HG02763 (cell line): Measurements from ENCODE around the gene LRRC75B.
"Not testable (repeated sequence)": the region's sequence is repeated elsewhere in the genome, so short reads cannot be mapped to it uniquely, and the experiment has no call there.

ENCODE experiments used
- ATAC-seq: cut with Tn5 transposase; IDR thresholded peaks from one replicate; pipeline ENCODE4 v1.9.1; 2021; ENCODE audit warnings: mild to moderate bottlenecking, moderate library complexity; ENCODE audit not compliant: unreplicated experiment

Gene LRRC75B, protein sequence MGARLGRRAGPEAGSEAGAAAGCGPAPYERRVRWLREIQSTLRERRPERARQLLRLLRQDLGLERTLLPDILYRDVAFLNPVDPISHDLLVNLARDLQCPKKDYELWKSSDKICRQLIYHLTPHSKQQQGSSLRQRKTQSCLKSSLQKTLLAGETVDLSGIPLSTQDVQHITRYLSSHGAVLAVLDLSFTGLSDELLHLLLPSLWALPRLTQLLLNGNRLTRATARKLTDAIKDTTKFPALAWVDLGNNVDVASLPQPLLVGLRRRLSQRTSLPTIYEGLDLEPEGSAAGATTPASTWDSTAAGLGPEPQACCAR

DNA sequence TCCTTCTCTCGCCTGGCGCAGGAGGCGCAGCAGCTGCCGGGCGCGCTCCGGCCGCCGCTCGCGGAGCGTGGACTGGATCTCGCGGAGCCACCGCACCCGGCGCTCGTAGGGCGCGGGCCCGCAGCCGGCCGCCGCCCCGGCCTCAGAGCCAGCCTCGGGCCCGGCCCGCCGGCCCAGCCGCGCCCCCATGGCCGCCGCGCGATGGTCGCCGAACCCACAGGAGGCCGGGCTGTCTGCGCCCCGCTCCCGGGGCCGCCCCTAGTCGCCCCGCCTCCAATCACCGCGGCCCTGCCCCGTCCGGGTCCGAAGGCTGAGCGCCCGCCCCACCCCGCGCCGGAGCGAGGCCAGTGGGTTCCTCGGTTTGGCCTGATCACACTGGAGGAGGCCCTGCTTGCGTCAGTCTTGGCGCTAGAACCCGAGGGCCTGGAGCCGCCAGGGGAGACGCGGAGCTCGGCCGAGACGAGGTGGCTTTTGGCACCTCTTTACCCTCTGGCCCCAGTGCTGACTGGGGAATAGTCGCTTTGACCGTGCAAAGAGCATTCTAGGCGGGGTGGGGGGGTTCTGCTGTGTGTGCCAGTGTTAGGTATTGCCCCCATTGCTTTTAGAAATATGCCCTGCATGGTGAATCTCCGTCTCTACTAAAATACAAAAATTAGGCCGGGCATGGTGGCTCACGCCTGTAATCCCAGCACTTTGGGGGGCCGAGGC, at the start of gene LRRC75B:
Gene LRRC75B, minus strand, starts transcription at position 223 of the 708 bp plus-strand sequence. Its CDS starts 34 bp downstream, at position 189.
- peak; percentile 67 for ATAC-seq

DNA sequence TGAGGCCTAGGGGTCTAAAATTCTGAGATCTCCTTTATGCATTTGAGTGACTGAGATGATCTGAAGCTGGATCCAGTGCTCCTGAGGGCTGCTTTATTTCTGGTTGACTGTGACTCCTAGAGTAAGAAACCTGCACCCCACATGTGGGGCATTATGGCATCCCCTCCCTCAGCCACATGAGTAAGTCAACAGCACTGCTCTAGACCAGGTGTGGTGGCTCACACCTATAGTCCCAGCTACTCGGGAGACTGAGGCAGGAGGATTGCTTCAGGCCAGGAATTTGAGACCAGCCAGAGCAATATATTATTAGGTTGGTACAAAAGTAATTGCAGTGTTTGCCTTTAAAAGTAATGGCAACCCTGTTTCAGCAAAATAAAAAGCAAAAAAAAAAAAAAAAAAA, 49.4 kb upstream of the LRRC75B start:
- not testable (repeated sequence) for ATAC-seq

DNA sequence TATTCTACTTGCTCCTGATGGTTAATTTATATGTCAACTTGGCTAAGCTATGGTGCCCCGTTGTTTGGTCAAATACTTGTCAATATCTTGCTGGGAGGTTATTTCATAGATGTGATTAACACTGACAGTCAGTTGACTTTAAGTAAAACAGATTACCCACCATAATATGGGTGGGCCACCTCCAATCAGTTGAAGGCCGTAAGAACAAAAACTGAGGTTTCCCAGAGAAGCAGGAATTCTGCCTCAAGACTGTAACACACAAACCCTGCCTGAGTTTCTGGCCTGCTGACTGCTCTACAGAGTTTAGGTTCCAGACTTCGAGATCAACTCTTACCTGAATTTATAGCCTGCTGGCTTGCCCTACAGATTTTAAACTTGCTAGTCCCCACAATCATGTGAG, 43.6 kb upstream of the LRRC75B start:
- not testable (repeated sequence) for ATAC-seq

- not testable (repeated sequence) for ATAC-seq
Observed at GRCh38 chr22:24634776-24635389, 42.0 kb upstream of the LRRC75B start.

DNA sequence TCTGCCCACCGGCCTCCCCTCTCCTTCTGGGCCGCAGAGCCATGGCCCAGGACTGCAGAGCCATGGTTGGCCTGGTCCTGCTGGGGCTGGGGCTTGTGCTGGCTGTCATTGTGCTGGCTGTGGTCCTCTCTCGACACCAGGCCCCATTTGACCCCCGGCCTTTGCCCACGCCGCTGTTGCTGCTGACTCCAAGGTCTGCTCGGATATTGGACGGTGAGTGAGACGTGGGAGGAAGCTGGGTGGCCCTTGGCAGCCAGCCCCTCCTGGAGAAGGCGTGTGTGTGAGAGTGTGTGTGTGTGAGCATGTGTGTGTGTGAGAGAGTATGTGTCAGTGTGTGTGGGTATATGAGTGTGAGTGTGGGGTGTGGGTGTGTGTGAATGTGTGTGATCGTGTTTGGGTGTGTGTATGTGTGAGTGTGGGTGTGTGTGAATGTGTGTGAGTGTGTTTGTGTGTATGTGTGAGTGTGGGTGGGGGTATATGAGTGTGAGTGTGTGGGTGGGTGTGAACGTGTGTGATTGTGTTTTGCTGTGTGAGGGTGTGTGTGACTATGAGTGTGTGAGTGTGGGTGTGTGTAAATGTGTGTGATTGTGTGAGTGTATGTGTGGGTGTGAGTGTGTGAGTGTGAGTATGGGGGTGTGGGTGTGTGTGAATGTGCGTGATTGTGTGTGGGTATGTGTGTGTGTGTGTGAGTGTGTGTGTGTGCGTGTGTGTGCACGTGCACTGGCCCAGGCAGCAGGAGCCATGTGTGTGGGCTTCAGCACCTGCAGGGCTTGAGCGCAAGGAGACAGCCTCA, 40.6 kb upstream of the LRRC75B start:
- ATAC-seq: not testable (repeated sequence)

DNA sequence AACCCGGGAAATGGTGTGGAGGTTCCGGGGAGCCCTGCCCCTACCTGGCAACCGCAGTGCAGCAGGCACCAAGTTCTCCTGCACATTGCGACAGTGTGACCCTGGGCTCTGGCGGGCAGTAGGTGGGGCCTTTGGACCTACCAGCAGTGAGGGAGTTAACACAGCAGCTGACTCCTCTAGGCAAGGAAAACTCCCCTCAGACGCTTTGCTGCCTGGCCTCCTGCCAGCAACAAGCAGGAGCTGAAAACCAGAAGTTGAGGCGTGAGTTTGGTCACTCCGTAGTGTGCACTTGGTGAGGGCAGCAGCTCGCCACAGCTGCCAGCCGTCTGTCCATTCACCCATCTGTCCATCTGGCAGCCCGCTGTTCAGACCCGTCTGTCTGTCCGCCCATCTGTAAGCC, 39.8 kb upstream of the LRRC75B start:
- ATAC-seq: not testable (repeated sequence)

GRCh38 chr22:24631430-24632122, 38.7 kb upstream of the LRRC75B start:
- not testable (repeated sequence) for ATAC-seq

DNA sequence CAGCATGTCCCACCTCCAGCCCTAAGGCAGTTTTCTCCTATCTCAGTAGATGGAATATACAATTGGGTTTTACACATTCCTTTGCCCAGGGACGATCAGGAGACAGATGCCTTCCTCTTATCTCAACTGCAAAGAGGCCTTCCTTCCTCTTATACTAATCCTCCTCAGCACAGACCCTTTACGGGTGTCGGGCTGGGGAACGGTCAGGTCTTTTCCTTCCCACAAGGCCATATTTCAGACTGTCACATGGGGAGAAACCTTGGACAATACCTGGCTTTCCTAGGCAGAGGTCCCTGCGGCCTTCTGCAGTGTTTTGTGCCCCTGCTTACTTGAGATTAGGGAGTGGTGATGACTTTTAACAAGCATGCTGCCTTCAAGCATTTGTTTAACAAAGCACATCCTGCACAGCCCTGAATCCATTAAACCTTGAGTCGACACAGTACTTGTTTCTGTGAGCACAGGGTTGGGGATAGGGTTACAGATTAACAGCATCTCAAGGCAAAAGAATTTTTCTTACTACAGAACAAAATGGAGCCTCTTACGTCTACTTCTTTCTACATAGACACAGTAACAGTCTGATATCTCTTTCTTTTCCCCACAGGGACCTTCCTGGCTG, 38.0 kb upstream of the LRRC75B start:
- not testable (repeated sequence) for ATAC-seq

- ATAC-seq: not testable (repeated sequence)
Observed at GRCh38 chr22:24629069-24629468, 36.2 kb upstream of the LRRC75B start.

GRCh38 chr22:24627911-24628310, 35.0 kb upstream of the LRRC75B start:
- ATAC-seq: not testable (repeated sequence)

- ATAC-seq: not testable (repeated sequence)
Observed at GRCh38 chr22:24622596-24622995, 29.7 kb upstream of the LRRC75B start.

DNA sequence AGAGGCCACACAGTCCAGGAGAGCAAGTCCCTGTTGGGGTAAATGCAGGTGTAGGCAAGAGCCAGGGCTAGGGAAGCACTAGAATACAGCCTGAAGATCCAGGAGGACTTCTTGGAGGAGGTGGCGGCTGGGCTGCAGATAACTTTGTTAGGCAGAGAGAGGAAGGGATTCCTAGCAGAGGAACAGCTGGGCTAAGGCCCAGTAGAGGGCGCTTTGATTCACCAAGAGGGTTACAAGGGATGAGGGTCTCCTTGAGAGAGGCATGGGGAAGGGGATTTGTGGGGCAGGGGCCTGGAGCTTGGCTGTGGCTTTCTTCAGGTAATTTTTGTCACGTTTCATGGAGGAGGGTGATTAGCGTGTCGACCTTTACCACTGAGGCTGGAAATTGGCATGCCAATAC, 28.4 kb upstream of the LRRC75B start:
- ATAC-seq: not testable (repeated sequence)

DNA sequence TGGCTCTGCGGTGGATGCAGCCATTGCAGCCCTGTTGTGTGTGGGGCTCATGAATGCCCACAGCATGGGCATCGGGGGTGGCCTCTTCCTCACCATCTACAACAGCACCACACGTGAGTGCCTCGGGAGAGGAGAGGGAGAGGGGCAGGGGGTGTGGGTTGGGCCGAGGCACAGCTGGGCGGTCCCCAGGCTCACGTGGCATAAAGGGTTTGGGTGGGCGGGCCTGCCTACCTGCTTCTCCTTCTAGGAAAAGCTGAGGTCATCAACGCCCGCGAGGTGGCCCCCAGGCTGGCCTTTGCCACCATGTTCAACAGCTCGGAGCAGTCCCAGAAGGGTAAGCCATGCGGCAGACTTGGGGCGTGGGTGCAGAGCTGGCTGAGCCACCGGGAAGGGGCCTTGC, 21.9 kb upstream of the LRRC75B start:
- ATAC-seq: not testable (repeated sequence)

GRCh38 chr22:24609888-24610287, 17.0 kb upstream of the LRRC75B start:
- ATAC-seq: not testable (repeated sequence)

- ATAC-seq: not testable (repeated sequence)
Observed at GRCh38 chr22:24608327-24608726, 15.5 kb upstream of the LRRC75B start.

GRCh38 chr22:24607429-24607983, 14.6 kb upstream of the LRRC75B start:
- ATAC-seq: peak; percentile 68

DNA sequence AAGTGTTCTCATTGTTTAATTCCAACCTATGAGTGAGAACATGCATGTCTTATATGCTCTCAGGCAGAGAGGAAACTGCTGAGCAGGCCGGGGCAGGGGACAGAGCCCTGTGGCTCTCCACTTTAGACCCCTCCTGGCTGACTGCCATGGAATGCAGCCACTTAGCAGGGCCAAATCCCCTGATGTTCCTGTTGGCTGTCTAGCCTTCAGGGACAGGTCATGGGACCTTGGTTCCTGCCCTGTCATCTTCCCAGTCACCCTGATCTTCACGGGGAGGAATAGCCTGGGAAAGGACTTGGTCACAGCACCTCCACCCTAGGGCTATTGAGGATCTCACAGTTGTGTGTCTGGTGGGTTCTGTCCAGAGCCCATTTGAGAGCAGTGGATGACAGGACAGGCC, 13.5 kb upstream of the LRRC75B start:
- ATAC-seq: not testable (repeated sequence)

DNA sequence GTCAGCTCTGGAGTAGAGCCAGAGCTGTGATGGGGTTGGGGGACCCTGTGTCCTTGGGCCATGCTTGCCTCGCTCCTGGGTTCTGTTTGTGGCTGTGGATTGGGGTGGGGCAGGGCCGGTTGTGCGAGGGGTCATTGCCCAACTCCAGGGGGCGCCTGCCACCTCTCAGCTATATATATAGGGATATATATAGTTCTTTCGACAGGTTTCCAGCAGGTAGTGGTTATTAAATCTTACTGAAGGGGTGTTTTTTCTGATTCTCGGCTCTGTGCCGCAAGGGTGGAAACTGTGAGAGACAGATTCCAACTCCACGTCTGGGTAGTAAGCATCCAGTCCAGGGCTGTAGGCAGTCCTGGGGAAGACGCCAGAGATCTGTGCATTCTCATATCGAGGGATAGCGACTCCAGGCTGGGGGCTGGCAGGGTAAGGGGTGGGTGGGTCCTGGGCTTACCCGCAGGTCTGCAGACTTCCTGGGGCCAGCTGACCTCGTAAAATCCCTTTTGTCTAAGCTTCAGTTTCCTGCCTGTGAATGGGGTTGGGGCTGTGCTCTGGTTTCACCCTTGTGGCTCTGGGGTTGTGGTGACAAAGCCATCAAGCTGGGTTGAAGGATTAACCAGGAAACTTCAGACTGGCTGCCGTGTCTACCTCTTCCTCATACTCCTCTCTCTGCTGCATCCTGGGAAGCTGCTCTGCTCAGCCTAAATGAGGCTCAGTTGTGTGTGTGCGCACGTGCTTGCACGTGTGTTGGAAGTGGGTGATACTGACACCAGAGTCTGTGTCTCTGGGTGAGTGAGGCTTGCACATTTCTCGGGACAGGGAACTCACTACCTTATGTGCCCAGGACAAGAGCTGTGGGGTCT, 11.1 kb upstream of the LRRC75B start:
- not testable (repeated sequence) for ATAC-seq
